NCI-H82 treated with DMSO at 0.1 percent for 48 hours (cell line): ENCODE data around the gene SLC7A5.
"Not testable (repeated sequence)": the region's sequence is repeated elsewhere in the genome, so short reads cannot be mapped to it uniquely, and the experiment has no call there.

ENCODE experiments used
- DNase-seq: peaks from one replicate; lab custom pipeline; 2025; ENCODE audit not compliant: unreplicated experiment; lab: John Stamatoyannopoulos, UW

SLC7A5 gene

GRCh38 chr16:87802670-87803069, 66.6 kb downstream of the SLC7A5 start:
- DNase-seq: no peak

DNA sequence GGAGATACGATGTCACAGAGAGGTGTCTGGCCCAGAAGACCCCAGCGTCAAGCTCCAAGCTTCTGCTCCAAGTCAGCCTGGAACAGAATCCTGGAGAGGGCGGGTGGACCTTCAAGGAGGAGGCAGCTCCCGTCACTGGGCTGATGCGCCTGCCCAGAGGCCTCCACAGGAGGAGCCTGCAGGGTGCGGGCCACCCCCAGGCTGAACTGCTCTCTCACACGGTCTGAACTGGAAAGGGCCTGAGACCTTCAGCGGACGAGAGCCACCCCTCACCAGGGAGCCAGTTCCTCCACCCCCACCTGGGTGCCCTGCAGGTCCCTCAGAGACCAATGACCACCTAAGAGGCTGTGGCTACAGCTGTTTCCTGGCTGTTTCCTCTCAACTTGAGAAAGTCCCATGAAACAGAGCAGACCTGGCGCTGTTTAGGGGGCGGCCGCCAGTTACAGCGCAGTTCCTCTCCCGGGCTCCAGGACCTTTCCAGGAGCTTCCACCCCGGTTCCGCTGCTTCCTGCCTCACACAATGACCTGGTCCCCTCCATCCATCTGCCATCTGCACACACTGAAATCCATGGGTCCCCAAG, 67.5 kb downstream of the SLC7A5 start:
- DNase-seq: no peak

DNA sequence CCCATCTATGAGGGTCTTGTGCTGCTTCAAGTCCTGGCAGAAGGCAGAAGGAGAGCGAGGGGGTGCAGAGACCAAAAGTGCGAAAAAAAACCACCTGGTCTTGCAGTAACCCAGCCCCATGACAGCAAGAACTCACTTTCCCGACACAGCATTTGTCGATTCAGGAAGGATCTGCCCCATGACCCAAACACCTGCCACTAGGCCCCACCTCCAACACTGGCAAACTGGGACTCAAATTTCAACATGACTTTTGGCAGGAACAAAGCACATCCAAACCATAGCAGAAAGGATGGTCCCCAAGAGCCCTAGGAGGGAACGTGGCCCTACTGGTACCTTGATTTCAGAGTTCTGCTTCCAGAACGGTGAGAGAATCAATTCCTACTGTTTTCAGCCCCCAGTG, 68.8 kb downstream of the SLC7A5 start:
- no peak for DNase-seq

DNA sequence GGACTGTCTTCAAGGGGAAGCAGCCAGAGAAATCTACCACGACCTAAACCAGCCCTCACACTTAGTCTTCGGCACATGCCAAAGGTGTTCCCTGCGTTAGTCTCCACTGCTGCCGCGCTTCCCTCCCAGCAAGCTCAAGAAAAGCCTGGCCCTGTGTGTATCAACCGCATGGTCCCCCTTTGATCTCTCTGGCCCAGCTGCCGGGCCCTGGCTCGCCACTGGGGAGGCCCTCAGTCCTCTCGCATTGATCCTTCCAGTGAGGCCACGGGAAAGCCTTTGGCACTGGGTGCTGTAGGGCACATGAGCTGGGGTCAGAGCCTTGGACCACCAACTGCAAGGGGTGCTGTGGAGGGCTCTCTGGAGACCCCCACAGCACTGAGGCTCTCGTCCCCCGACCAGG, 74.0 kb downstream of the SLC7A5 start:
- DNase-seq: no peak

DNA sequence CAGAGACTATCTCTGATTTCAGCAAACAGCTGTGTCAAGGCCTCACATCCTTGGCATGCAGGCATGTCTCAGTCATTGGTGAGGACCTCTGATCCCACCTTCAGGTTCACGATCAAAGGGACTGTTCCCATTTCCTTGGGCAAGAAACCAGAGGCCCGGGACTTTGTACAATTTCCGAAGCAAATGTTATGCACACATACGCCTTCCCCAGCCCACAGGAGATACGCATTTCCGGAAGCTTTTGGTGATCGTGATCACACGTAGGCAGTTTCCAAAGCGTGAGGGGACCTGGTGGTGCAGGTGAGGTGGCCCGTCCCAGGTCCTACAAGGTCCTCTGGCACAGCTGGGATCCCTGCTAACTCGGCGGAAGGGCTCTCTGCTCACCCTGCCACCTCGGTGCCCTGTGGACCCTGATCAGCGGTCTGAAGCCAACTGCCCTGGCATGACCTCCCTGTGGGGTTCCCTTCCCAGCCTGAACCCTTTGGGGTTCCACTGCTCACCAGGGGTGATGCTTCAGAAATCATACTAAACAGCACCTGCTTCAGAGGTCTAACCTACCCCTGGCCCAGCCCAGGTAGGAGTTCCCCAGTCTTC, 74.7 kb downstream of the SLC7A5 start:
- DNase-seq: no peak

- DNase-seq: peak; percentile 69
Observed at GRCh38 chr16:87792205-87792565, 77.1 kb downstream of the SLC7A5 start.

GRCh38 chr16:87791295-87792204, 77.8 kb downstream of the SLC7A5 start:
- DNase-seq: peak; percentile 72

DNA sequence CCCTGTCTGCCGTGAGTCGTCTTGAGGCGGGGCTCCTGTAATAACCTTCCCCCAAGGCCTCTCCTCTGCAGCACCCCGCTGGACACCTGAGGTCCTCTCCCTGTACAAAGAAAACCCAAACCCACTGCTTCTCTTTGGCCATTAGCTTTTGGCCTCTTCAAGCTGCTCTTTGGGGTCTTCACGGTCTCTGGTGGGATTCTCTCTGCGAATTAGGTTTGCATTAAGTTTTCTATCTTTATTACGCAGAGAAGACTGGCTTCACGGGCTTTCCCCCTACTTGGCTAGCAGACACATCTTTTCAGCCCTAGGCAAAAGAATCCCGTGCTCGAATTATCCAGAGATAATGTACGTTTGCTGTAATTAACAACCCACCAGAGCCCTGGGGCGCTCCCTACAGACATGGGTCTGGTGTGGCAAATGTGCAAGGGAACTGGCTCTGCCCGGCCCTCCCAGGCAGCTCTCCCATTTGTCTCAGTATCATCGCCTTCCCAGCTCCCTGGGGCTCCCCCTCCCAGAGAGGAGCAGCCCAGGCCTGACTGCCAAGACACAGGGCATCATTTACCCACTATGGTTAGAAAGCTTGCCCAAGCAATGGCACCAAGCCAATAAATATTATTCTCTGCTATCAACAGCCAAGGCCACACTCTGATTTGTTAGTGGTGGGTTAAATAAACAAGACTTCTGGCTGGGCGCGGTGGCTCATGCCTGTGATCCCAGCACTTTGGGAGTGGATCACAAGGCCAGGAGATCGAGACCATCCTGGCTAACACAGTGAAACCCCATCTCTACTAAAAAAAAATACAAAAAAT, 78.8 kb downstream of the SLC7A5 start:
- DNase-seq: no peak

- no peak for DNase-seq
Observed at GRCh38 chr16:87789437-87790291, 79.6 kb downstream of the SLC7A5 start.

DNA sequence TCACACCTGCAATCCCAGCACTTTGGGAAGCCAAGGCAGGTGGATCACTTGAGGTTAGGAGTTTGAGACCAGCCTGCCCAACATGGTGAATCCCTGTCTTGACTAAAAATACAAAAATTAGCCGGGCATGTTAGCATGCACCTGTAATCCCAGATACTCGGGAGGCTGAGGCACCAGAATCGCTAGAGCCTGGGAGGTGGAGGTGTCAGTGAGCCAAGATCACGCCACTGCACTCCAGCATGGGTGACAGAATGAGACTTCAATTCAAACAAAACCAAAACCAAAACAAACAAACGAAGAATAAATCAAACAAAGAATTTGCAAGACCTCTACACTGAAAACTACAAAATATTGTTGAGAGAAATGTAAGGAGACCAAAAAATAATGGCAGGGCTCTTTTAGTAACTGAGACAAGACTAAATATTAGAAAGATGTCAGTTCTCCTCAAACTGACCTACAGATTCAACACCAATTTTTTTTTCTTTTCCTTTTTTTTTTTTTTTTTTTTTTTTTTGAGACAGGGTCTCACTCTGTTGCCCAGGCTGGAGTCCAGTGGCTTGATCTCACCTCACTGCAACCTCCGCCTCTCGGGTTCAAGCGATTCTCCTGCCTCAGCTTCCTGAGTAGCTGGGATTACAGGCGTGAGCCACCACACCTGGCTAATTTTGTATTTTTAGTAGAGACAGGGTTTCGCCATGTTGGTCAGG, 80.4 kb downstream of the SLC7A5 start:
- DNase-seq: not testable (repeated sequence)

- DNase-seq: not testable (repeated sequence)
Observed at GRCh38 chr16:87787451-87788091, 81.7 kb downstream of the SLC7A5 start.

DNA sequence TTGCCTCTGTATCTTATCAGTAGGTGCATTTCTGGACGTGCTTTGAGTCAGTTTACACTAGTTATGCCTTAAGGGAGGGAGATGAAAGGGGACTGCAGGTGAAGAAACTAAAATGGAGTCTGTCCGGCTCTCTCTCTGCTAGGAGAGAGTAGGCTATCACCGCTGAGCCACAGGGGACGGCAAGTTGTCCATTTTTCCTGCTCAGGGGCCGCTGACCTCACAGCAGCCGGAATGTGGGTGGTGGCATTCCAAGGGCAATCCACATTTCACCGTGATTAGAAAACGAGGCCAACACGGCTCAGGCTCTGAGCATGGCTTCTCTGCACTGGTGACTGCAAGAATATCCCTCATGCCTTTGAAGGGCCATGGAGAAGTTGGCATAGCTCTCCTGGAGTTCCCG, 84.5 kb downstream of the SLC7A5 start:
- DNase-seq: no peak

- no peak for DNase-seq
Observed at GRCh38 chr16:87782033-87782432, 87.3 kb downstream of the SLC7A5 start.

DNA sequence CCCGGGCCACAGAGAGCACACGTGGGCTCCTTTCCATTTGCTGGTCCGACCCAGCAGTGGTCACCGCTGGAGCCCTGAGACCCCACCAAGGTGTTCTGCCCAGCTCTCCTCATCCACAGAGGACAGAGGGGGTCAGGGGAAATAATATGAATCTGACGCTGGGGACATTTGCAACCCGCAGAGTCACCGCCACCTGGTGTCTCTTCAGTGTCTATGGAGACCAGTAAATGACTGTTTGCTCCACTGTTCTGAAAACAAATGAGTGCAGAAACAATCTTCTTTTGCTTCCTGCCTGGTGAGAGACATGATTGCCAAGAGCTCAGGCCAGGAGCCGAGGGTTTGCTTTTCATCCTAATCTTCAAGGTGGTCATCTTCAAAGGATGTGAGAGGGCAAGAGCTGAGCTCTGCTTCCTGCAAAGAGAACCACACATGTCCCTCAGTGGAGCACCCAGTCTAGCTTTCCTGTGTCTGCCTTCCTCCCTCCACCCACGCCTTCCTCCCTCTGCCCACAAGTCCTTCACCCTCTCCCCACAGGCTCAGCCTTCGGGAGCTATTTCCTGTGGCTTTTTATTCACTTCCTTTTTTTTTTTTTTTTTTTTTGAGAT, 88.8 kb downstream of the SLC7A5 start:
- DNase-seq: no peak
